ENCODE results near the gene SFSWAP.

Gene SFSWAP

GRCh38 chr12:131788070-131788469 lies 77.2 kb downstream of the SFSWAP start:
- no peak for DNase-seq (ENCODE audit: low spot score)
- in situ Hi-C loops (cut with MboI; ENCODE audit: low pct_unique_long_range_greater_than_20kb, low sequenced_read_pairs, unreplicated experiment), result no loop called here
- TF ChIP-seq CTCF (IDR thresholded peaks at IDR 0.05; ENCODE audit: extremely low read depth, insufficient read depth, missing control alignments), result no peak

GRCh38 chr12:131789638-131790037 lies 78.7 kb downstream of the SFSWAP start:
- in situ Hi-C loops (cut with MboI; ENCODE audit: low pct_unique_long_range_greater_than_20kb, low sequenced_read_pairs, unreplicated experiment), result no loop called here
- TF ChIP-seq CTCF (IDR thresholded peaks at IDR 0.05; ENCODE audit: extremely low read depth, insufficient read depth, missing control alignments), result no peak
- no peak for DNase-seq (ENCODE audit: low spot score)

- DNase-seq (ENCODE audit: low spot score), result no peak
- TF ChIP-seq CTCF (IDR thresholded peaks at IDR 0.05; ENCODE audit: extremely low read depth, insufficient read depth, missing control alignments), result no peak
- in situ Hi-C loops (cut with MboI; ENCODE audit: low pct_unique_long_range_greater_than_20kb, low sequenced_read_pairs, unreplicated experiment), result no loop called here
These were observed 82.5 kb downstream of the SFSWAP start for GRCh38 chr12:131793243-131794022.

- no peak for DNase-seq (ENCODE audit: low spot score)
- no peak for TF ChIP-seq CTCF (IDR thresholded peaks at IDR 0.05; ENCODE audit: extremely low read depth, insufficient read depth, missing control alignments)
- in situ Hi-C loops (cut with MboI; ENCODE audit: low pct_unique_long_range_greater_than_20kb, low sequenced_read_pairs, unreplicated experiment), result no loop called here
These were observed 83.2 kb downstream of the SFSWAP start for GRCh38 chr12:131794061-131794460.

GRCh38 chr12:131794573-131794972 lies 83.7 kb downstream of the SFSWAP start:
- DNase-seq (ENCODE audit: low spot score), result no peak
- in situ Hi-C loops (cut with MboI; ENCODE audit: low pct_unique_long_range_greater_than_20kb, low sequenced_read_pairs, unreplicated experiment), result no loop called here
- no peak for TF ChIP-seq CTCF (IDR thresholded peaks at IDR 0.05; ENCODE audit: extremely low read depth, insufficient read depth, missing control alignments)

GRCh38 chr12:131795064-131795463 lies 84.2 kb downstream of the SFSWAP start:
- in situ Hi-C loops (cut with MboI; ENCODE audit: low pct_unique_long_range_greater_than_20kb, low sequenced_read_pairs, unreplicated experiment), result no loop called here
- TF ChIP-seq CTCF (IDR thresholded peaks at IDR 0.05; ENCODE audit: extremely low read depth, insufficient read depth, missing control alignments), result no peak
- no peak for DNase-seq (ENCODE audit: low spot score)
